Measurements from ENCODE around the gene ADAMTS2. TPM values are rescaled to one million over a fixed set of nuclear protein-coding genes. Genes with fewer than 3 reads are reported as not detected.

ADAMTS2 gene
- polyA plus RNA-seq, 3 donors: 0.74 to 2.3 TPM; not detected in 1

DNA sequence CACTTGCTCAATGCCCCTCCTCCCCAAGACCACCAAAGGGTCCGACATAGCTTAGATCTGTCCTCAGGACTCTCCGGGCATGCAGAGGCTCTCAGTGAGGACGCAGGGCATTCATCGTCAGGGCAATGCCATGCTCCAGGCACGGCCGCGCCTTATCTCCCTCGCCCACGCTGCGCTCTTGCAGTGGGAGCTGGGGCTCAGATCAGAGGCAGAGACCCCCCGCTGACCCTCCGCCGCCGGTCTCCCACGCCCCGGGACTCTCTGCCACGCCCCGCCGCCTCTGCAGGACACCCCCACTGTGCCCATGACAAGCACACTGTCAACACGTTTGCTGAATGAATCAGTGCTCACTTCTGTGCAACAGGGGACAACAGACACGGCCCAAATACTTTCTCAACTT lies 140.7 kb downstream of the ADAMTS2 start:
- H3K27ac ChIP-seq (ENCODE audit: low read depth in 1 of 2, low read length in 2 of 2): no peak overlapping the region
- intact Hi-C loops (cut with micrococcal nuclease): no loop called here
- WGBS (ENCODE audit: insufficient coverage): 82% methylated on average over 21 of the region's 21 CpGs
- no peak overlapping the region for H3K4me3 Mint-ChIP-seq
- no peak overlapping the region for H3K27ac Mint-ChIP-seq
- no peak overlapping the region for H3K4me3 ChIP-seq (replicated peaks in 1 of 3; ENCODE audit: low read depth in 2 of 3, low read length in 3 of 3)
- H4K20me1 ChIP-seq (ENCODE audit: insufficient read depth, low read length): no peaks in the 10 kb centered on the region
- H3K27me3 Mint-ChIP-seq (ENCODE audit: low read depth in 3 of 3): peaks cover 0 to 2% (median 2%) of the 10 kb centered on the region in 3 donors
- H3K9me3 Mint-ChIP-seq: no peaks in the 10 kb centered on the region
- no peaks in the 10 kb centered on the region for H3K9me3 ChIP-seq (replicated peaks in 1 of 2; ENCODE audit: control insufficient read depth in 1 of 2, insufficient read depth in 1 of 2, low read length in 2 of 2)
- DNase-seq: no peak
- no peaks in the 10 kb centered on the region for H3K4me1 Mint-ChIP-seq
- H3K36me3 ChIP-seq (replicated peaks in 1 of 2; ENCODE audit: control insufficient read depth in 1 of 2, insufficient read depth in 2 of 2, low read length in 2 of 2): no peaks in the 10 kb centered on the region
- no peak overlapping the region for H3K4me2 ChIP-seq (replicated peaks; ENCODE audit: extremely low read depth, low read length, poor library complexity, severe bottlenecking)
- H3K79me2 ChIP-seq (ENCODE audit: insufficient read depth, low read length): no peaks in the 10 kb centered on the region
- H2AFZ ChIP-seq (ENCODE audit: insufficient read depth, low read depth, low read length, poor library complexity, severe bottlenecking): no peak overlapping the region
- no peak overlapping the region for H3K9ac ChIP-seq (ENCODE audit: insufficient read depth, low read length, poor library complexity, severe bottlenecking)
- H3K36me3 Mint-ChIP-seq: no peaks in the 10 kb centered on the region
- TF ChIP-seq, protein P1, sequence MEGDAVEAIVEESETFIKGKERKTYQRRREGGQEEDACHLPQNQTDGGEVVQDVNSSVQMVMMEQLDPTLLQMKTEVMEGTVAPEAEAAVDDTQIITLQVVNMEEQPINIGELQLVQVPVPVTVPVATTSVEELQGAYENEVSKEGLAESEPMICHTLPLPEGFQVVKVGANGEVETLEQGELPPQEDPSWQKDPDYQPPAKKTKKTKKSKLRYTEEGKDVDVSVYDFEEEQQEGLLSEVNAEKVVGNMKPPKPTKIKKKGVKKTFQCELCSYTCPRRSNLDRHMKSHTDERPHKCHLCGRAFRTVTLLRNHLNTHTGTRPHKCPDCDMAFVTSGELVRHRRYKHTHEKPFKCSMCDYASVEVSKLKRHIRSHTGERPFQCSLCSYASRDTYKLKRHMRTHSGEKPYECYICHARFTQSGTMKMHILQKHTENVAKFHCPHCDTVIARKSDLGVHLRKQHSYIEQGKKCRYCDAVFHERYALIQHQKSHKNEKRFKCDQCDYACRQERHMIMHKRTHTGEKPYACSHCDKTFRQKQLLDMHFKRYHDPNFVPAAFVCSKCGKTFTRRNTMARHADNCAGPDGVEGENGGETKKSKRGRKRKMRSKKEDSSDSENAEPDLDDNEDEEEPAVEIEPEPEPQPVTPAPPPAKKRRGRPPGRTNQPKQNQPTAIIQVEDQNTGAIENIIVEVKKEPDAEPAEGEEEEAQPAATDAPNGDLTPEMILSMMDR (IDR thresholded peaks at IDR 0.05): no peak
- no peaks in the 10 kb centered on the region for H3K27me3 ChIP-seq (ENCODE audit: control insufficient read depth in 2 of 2, insufficient read depth in 2 of 2, low read length in 2 of 2)
- H3K4me1 ChIP-seq (ENCODE audit: control insufficient read depth in 1 of 2, insufficient read depth in 2 of 2, low read length in 2 of 2): no peaks in the 10 kb centered on the region

DNA sequence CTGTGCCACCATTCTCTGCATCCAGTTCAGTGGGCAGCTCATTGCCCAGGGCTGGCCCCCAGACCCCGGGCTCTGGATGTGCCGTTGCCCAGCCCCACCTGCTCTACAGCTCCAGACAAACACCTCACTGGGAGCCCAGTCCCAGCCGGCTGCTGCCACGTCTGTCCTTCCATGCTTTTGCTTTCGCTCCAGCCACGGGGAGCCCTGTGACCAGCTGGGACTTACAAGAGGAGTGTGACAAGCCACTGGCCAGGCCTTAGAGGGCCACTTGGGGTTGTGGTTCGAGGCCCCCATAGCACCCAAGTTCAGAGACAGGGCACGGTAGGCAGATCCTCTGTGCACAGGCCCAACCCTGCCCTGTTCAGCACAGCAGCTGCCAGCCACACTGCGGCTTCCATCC lies 142.0 kb downstream of the ADAMTS2 start:
- peaks cover 0 to 2% (median 0%) of the 10 kb centered on the region in 7 donors for H3K9me3 Mint-ChIP-seq
- WGBS (ENCODE audit: insufficient coverage): 84% methylated on average over 7 of the region's 9 CpGs

More for the DNA sequence above, 142.0 kb downstream of the ADAMTS2 start:
- H3K27me3 ChIP-seq (ENCODE audit: control insufficient read depth in 2 of 2, insufficient read depth in 2 of 2, low read length in 2 of 2): no peaks in the 10 kb centered on the region
- H3K36me3 ChIP-seq (replicated peaks in 1 of 2; ENCODE audit: control insufficient read depth in 1 of 2, insufficient read depth in 2 of 2, low read length in 2 of 2): no peaks in the 10 kb centered on the region
- no peaks in the 10 kb centered on the region for H3K4me1 Mint-ChIP-seq
- H4K20me1 ChIP-seq (ENCODE audit: insufficient read depth, low read length): no peaks in the 10 kb centered on the region
- DNase-seq: no peak
- H3K36me3 Mint-ChIP-seq: no peaks in the 10 kb centered on the region
- intact Hi-C loops (cut with micrococcal nuclease): no loop called here
- TF ChIP-seq, protein P1 (IDR thresholded peaks at IDR 0.05): no peak
- no peak overlapping the region for H2AFZ ChIP-seq (ENCODE audit: insufficient read depth, low read depth, low read length, poor library complexity, severe bottlenecking)
- no peaks in the 10 kb centered on the region for H3K4me1 ChIP-seq (ENCODE audit: control insufficient read depth in 1 of 2, insufficient read depth in 2 of 2, low read length in 2 of 2)
- no peak overlapping the region for H3K9ac ChIP-seq (ENCODE audit: insufficient read depth, low read length, poor library complexity, severe bottlenecking)
- H3K4me3 Mint-ChIP-seq: no peak overlapping the region
- peaks cover 0 to 2% (median 0%) of the 10 kb centered on the region in 3 donors for H3K27me3 Mint-ChIP-seq (ENCODE audit: low read depth in 3 of 3)
- no peak overlapping the region for H3K27ac ChIP-seq (ENCODE audit: low read depth in 1 of 2, low read length in 2 of 2)
- H3K4me3 ChIP-seq (replicated peaks in 1 of 3; ENCODE audit: low read depth in 2 of 3, low read length in 3 of 3): no peak overlapping the region
- no peaks in the 10 kb centered on the region for H3K79me2 ChIP-seq (ENCODE audit: insufficient read depth, low read length)
- H3K9me3 ChIP-seq (replicated peaks in 1 of 2; ENCODE audit: control insufficient read depth in 1 of 2, insufficient read depth in 1 of 2, low read length in 2 of 2): no peaks in the 10 kb centered on the region
- H3K27ac Mint-ChIP-seq: no peak overlapping the region
- H3K4me2 ChIP-seq (replicated peaks; ENCODE audit: extremely low read depth, low read length, poor library complexity, severe bottlenecking): no peak overlapping the region
